GM18498 (cell line): ENCODE data around the gene MOGAT3.
"Not testable (repeated sequence)": the region's sequence is repeated elsewhere in the genome, so short reads cannot be mapped to it uniquely, and the experiment has no call there.

Experiments used
- ATAC-seq: cut with Tn5 transposase; IDR thresholded peaks from one replicate; pipeline ENCODE4 v1.9.1; 2021; ENCODE audit warnings: mild to moderate bottlenecking, moderate library complexity; ENCODE audit not compliant: unreplicated experiment

MOGAT3 gene

GRCh38 chr7:101205901-101206664, 5.2 kb upstream of the MOGAT3 start:
- ATAC-seq: no peak

GRCh38 chr7:101203740-101204738, 3.2 kb upstream of the MOGAT3 start:
- ATAC-seq: not testable (repeated sequence)

GRCh38 chr7:101202603-101202918, 1.7 kb upstream of the MOGAT3 start:
- ATAC-seq: no peak

- no peak for ATAC-seq
These were observed 1.1 kb upstream of the MOGAT3 start for GRCh38 chr7:101201695-101202602.

- ATAC-seq: no peak
These were observed 353 bp downstream of the MOGAT3 start for GRCh38 chr7:101200504-101200861.

GRCh38 chr7:101199522-101199921, 1.3 kb downstream of the MOGAT3 start:
- ATAC-seq: not testable (repeated sequence)

- no peak for ATAC-seq
These were observed 2.4 kb downstream of the MOGAT3 start for GRCh38 chr7:101198476-101198875.

GRCh38 chr7:101197991-101198390, 2.8 kb downstream of the MOGAT3 start:
- no peak for ATAC-seq

GRCh38 chr7:101195884-101196283, 5.0 kb downstream of the MOGAT3 start:
- no peak for ATAC-seq

GRCh38 chr7:101189109-101189508, 11.7 kb downstream of the MOGAT3 start:
- ATAC-seq: no peak

- no peak for ATAC-seq
These were observed 13.9 kb downstream of the MOGAT3 start for GRCh38 chr7:101186844-101187428.

- ATAC-seq: no peak
These were observed 14.6 kb downstream of the MOGAT3 start for GRCh38 chr7:101186194-101186593.

- ATAC-seq: no peak
These were observed 15.5 kb downstream of the MOGAT3 start for GRCh38 chr7:101185258-101185839.

GRCh38 chr7:101180130-101180755, 20.6 kb downstream of the MOGAT3 start, which contains the start of gene NAT16:
NAT16 (minus strand) TSS chr7:101180293; CDS start chr7:101174807, 5,486 bp downstream.
- ATAC-seq: no peak

- ATAC-seq: no peak
These were observed 21.1 kb downstream of the MOGAT3 start for GRCh38 chr7:101179713-101180112.

- ATAC-seq: no peak
These were observed 21.7 kb downstream of the MOGAT3 start for GRCh38 chr7:101179117-101179516.

GRCh38 chr7:101177644-101178043, 23.2 kb downstream of the MOGAT3 start:
- ATAC-seq: no peak

- no peak for ATAC-seq
These were observed 25.2 kb downstream of the MOGAT3 start for GRCh38 chr7:101175664-101176063.

GRCh38 chr7:101174322-101174854, 26.4 kb downstream of the MOGAT3 start:
- ATAC-seq: no peak
